ENCODE data around the gene ADGRV1.
"Not testable (repeated sequence)": the region's sequence is repeated elsewhere in the genome, so short reads cannot be mapped to it uniquely, and the experiment has no call there.

DNA sequence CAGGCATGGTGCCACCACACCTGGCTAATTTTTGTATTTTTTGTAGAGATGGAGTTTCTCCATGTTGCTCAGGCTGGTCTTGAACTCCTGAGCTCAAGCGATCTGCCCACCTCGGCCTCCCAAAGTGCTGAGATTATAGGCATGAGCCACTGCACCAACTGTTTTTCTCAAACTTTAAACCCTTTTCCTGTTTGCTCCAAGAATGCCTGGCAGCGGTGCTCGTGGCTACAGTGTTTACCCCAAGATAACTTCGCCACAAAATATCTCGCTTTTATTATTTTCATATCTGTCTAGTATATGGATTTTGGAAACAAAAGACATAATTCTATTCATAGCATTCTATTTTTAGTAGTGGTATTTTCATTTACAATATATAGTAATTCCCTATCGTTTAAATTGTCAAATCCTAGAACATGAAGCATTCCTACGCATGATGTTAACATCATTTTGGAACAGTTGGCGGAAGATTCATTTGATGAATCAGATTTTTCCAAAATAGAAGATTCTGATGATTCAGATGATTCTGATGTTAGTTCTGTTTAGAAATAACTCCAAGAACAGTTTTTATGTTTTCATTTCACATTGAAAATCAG is 504.6 kb downstream of the ADGRV1 start:
- TF ChIP-seq, protein P1, sequence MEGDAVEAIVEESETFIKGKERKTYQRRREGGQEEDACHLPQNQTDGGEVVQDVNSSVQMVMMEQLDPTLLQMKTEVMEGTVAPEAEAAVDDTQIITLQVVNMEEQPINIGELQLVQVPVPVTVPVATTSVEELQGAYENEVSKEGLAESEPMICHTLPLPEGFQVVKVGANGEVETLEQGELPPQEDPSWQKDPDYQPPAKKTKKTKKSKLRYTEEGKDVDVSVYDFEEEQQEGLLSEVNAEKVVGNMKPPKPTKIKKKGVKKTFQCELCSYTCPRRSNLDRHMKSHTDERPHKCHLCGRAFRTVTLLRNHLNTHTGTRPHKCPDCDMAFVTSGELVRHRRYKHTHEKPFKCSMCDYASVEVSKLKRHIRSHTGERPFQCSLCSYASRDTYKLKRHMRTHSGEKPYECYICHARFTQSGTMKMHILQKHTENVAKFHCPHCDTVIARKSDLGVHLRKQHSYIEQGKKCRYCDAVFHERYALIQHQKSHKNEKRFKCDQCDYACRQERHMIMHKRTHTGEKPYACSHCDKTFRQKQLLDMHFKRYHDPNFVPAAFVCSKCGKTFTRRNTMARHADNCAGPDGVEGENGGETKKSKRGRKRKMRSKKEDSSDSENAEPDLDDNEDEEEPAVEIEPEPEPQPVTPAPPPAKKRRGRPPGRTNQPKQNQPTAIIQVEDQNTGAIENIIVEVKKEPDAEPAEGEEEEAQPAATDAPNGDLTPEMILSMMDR (IDR thresholded peaks at IDR 0.05; ENCODE audit: insufficient read depth, low read length): not testable (repeated sequence)
- TF ChIP-seq, protein P2, sequence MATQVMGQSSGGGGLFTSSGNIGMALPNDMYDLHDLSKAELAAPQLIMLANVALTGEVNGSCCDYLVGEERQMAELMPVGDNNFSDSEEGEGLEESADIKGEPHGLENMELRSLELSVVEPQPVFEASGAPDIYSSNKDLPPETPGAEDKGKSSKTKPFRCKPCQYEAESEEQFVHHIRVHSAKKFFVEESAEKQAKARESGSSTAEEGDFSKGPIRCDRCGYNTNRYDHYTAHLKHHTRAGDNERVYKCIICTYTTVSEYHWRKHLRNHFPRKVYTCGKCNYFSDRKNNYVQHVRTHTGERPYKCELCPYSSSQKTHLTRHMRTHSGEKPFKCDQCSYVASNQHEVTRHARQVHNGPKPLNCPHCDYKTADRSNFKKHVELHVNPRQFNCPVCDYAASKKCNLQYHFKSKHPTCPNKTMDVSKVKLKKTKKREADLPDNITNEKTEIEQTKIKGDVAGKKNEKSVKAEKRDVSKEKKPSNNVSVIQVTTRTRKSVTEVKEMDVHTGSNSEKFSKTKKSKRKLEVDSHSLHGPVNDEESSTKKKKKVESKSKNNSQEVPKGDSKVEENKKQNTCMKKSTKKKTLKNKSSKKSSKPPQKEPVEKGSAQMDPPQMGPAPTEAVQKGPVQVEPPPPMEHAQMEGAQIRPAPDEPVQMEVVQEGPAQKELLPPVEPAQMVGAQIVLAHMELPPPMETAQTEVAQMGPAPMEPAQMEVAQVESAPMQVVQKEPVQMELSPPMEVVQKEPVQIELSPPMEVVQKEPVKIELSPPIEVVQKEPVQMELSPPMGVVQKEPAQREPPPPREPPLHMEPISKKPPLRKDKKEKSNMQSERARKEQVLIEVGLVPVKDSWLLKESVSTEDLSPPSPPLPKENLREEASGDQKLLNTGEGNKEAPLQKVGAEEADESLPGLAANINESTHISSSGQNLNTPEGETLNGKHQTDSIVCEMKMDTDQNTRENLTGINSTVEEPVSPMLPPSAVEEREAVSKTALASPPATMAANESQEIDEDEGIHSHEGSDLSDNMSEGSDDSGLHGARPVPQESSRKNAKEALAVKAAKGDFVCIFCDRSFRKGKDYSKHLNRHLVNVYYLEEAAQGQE (IDR thresholded peaks at IDR 0.05; ENCODE audit: insufficient replicate concordance, low read depth): not testable (repeated sequence)
- not testable (repeated sequence) for TF ChIP-seq POLR2AphosphoS5, GABPA (IDR thresholded peaks at IDR 0.05; ENCODE audit: low read depth)

All from HL-60 (cell line).